Measurements from ENCODE around the gene SYNJ1. TPM values are rescaled to one million over a fixed set of nuclear protein-coding genes. Genes with fewer than 3 reads are reported as not detected.

Gene SYNJ1
- total RNA-seq, 4 donors from 2014 or later = 5.9 to 18.1 (median 10.8) TPM

GRCh38 chr21:32608851-32609250 lies 119.0 kb downstream of the SYNJ1 start:
- 89 to 90% methylated on average over 5 of the region's 5 CpGs for WGBS, 2 donors
- DNase-seq (ENCODE audit: low spot score in 2 of 2) = no peak
- TF ChIP-seq POLR2A (IDR thresholded peaks at IDR 0.05) (no peak), CTCF (IDR thresholded peaks at IDR 0.05) (no peak)
- H3K4me3 ChIP-seq (ENCODE audit: low read depth, poor library complexity, severe bottlenecking) = no peak overlapping the region
- intact Hi-C loops (cut with DNase I; ENCODE audit: low total_unique reads) = loop anchor here (10.0 kb wide), 2 partner anchors 204 to 744 kb away; no protein-coding TSS in a partner anchor

DNA sequence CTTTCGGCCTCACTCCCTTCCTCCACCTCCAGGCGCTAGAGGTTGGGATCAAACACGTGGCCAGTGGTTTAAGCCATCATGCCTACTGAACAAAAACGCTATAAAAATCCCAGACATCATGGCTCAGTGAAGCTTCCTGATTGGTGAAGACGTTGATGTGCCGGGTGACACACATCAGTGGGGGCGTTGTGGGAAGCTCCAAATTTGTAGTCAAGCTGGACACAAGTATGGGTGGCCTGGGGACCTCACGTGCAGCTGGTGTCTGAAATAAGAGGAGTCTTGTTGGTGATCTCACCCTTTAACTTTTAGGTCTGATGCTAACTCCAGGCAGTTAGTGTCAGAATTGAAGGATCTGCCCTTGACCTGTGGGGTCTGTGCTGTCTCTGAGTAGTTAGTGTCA lies 122.3 kb downstream of the SYNJ1 start:
- WGBS, 2 donors = 86 to 88% methylated on average over 8 of the region's 8 CpGs
- TF ChIP-seq POLR2A (IDR thresholded peaks at IDR 0.05) = no peak
- TF ChIP-seq CTCF (IDR thresholded peaks at IDR 0.05) = no peak
- intact Hi-C loops (cut with DNase I; ENCODE audit: low total_unique reads) = loop anchor here (10.0 kb wide), 2 partner anchors 201 to 741 kb away; no protein-coding TSS in a partner anchor
- peak in 1 of 2 donors; percentile 28 for DNase-seq (ENCODE audit: low spot score in 2 of 2)
- no peak overlapping the region for H3K4me3 ChIP-seq (ENCODE audit: low read depth, poor library complexity, severe bottlenecking)

GRCh38 chr21:32604464-32604863 lies 123.3 kb downstream of the SYNJ1 start:
- TF ChIP-seq CTCF (IDR thresholded peaks at IDR 0.05) (no peak), POLR2A (IDR thresholded peaks at IDR 0.05) (no peak)
- DNase-seq (ENCODE audit: low spot score in 2 of 2) = peak in 1 of 2 donors; percentile 71
- WGBS, 2 donors = 84 to 85% methylated on average over 8 of the region's 8 CpGs
- no peak overlapping the region for H3K4me3 ChIP-seq (ENCODE audit: low read depth, poor library complexity, severe bottlenecking)
- intact Hi-C loops (cut with DNase I; ENCODE audit: low total_unique reads) = loop anchor here (10.0 kb wide), 2 partner anchors 200 to 740 kb away; no protein-coding TSS in a partner anchor

DNA sequence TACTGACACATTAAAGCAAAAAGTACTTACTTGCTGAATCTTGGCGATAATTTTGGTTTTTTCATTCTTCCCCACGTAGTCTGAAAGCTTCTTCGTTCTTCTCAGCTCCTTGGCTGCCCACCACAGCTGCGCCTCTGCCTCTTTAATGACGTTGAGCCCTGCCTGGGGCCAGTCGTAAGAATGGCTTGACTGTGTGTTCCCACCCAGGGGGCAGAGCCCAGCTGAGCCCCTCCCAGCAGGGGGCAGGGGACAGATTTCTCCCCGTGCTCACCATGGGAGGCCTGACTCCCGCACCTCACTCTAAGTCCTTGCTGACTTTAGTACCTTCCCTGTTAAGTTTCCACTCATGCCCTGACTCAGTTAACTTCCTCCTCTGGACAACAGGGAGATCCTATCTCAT lies 124.7 kb downstream of the SYNJ1 start:
- no peak overlapping the region for H3K4me3 ChIP-seq (ENCODE audit: low read depth, poor library complexity, severe bottlenecking)
- DNase-seq (ENCODE audit: low spot score in 2 of 2) = peak in 1 of 2 donors; percentile 58
- TF ChIP-seq POLR2A (IDR thresholded peaks at IDR 0.05) (no peak), CTCF (IDR thresholded peaks at IDR 0.05) (no peak)
- intact Hi-C loops (cut with DNase I; ENCODE audit: low total_unique reads) = loop anchor here (10.0 kb wide), 2 partner anchors 198 to 738 kb away; no protein-coding TSS in a partner anchor
- 74 to 77% methylated on average over 8 of the region's 8 CpGs for WGBS, 2 donors

DNA sequence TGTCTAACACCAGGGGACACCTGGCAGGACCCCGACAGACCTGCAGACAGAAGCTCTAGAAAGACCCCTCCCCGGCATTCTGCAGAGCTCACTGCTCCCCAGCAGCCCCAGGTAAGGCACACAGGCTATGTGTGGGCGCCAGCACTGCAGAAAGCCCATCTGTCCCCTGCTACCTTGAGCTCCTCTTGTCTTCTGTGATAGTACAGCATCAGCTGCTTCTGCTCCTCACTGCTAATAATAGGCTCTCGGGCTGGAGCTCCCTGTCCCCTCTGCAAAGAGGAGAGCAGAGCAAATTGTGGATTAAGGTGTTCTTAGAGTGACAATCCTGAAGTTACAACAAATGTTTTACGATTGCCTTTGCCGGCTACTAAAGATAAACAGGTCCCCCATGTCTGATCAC lies 125.7 kb downstream of the SYNJ1 start:
- DNase-seq (ENCODE audit: low spot score in 2 of 2) = peak in 1 of 2 donors; percentile 49
- intact Hi-C loops (cut with DNase I; ENCODE audit: low total_unique reads) = loop anchor here (10.0 kb wide), 2 partner anchors 197 to 737 kb away; no protein-coding TSS in a partner anchor
- TF ChIP-seq POLR2A (IDR thresholded peaks at IDR 0.05) = no peak
- no peak for TF ChIP-seq CTCF (IDR thresholded peaks at IDR 0.05)
- 93% methylated on average over 6 of the region's 6 CpGs for WGBS, 2 donors
- no peak overlapping the region for H3K4me3 ChIP-seq (ENCODE audit: low read depth, poor library complexity, severe bottlenecking)

DNA sequence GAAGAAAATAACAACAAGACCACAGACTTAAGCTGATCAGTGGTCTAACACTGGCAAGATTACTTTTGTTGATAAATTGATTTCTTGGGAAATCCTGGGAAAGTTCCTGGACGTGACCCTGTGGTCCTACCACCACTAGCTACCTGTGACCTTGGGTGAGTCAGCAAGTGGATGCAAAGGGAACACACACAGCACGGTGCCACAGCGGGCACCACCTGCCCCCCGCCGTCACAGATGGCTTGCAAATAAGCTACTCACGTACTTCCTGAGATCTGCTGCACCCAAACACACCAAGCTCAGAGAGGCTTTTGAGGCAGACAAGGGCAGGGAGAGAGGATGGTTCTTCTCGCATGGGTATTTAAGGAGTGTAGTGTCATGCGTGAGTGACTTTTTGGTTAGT lies 128.3 kb downstream of the SYNJ1 start:
- DNase-seq (ENCODE audit: low spot score in 2 of 2) = peak in 1 of 2 donors; percentile 23
- H3K4me3 ChIP-seq (ENCODE audit: low read depth, poor library complexity, severe bottlenecking) = no peak overlapping the region
- 89 to 92% methylated on average over 8 of the region's 8 CpGs for WGBS, 2 donors
- TF ChIP-seq POLR2A (IDR thresholded peaks at IDR 0.05) (no peak), CTCF (IDR thresholded peaks at IDR 0.05) (no peak)
- intact Hi-C loops (cut with DNase I; ENCODE audit: low total_unique reads) = loop anchor here (10.0 kb wide), 1 partner anchor 215 kb away; no protein-coding TSS in a partner anchor
